Stomach (tissue), 9 donors: ENCODE results near the gene DQX1. TPM values are rescaled to one million over a fixed set of nuclear protein-coding genes. Genes with fewer than 3 reads are reported as not detected.

Experiments
- DNase-seq, 2 donors: peaks; one replicate each; pipeline versions ENCODE4 v3.0.0 to v3.0.0-alpha.2; 2013 to 2019
- H3K27ac ChIP-seq, 5 donors: fragments of 200-600 bp in 4 of 5; sonication (generic) in 4 of 5; one replicate each; pipeline ENCODE4 v1.5.1; 2013 to 2019; ENCODE audit warnings: mild to moderate bottlenecking in 1 of 5, moderate library complexity in 1 of 5
- H3K27me3 ChIP-seq, 3 donors: fragments of 200-600 bp; sonication (generic); one replicate each; pipeline ENCODE4 v1.5.1; 2017 to 2019; ENCODE audit warnings: mixed run types in 1 of 3
- H3K36me3 ChIP-seq, 4 donors: fragments of 200-600 bp; sonication (generic); 1 replicate in 3 of 4; 2 replicates in 1 of 4; pipeline ENCODE4 v1.5.1; 2016 to 2019
- H3K4me1 ChIP-seq, 4 donors: fragments of 200-600 bp; sonication (generic); one replicate each; pipeline ENCODE4 v1.5.1; 2016 to 2019
- H3K4me3 ChIP-seq, 4 donors: fragments of 200-600 bp; sonication (generic) in 3 of 4; one replicate each; pipeline ENCODE4 v1.5.1; 2016 to 2019; ENCODE audit warnings: mild to moderate bottlenecking in 1 of 4
- H3K9me3 ChIP-seq, 4 donors: fragments of 200-600 bp; sonication (generic); one replicate each; pipeline ENCODE4 v1.5.1; 2016 to 2019
- EP300 ChIP-seq: sonication (generic); formaldehyde crosslinking; IDR thresholded peaks from one replicate; pipeline ENCODE4 v1.6.1; 2017; ENCODE audit warnings: antibody characterized with exemption
- POLR2A ChIP-seq, 4 donors: fragments of 450-650 bp; IDR thresholded peaks; one replicate each; pipeline ENCODE4 v1.6.1; 2016; ENCODE audit warnings: antibody characterized with exemption in 4 of 4, control low read depth in 2 of 4, mild to moderate bottlenecking in 1 of 4, moderate library complexity in 1 of 4
- POLR2AphosphoS5 ChIP-seq, 3 donors: sonication (generic); formaldehyde crosslinking; IDR thresholded peaks; one replicate each; pipeline ENCODE4 v1.6.1; 2016; ENCODE audit warnings: antibody characterized with exemption in 3 of 3
- WGBS, 5 donors: extraction: QIAGEN DNeasy Blood & Tissue Kit in 3 of 5; methylation state at CpG; one replicate each; pipeline versions ENCODE4 v1.1.5 to v1.1.7; 2013 to 2018; 5-methylcytosine and 5-hydroxymethylcytosine counted together
- intact Hi-C: fragments of 100-400 bp; cut with DNase I; formaldehyde crosslinking; loops from one replicate; pipeline ENCODE4 v1.15.1; 2023; ENCODE audit warnings: low total_unique reads
- polyA plus RNA-seq, 3 donors: library from polyadenylated mRNA; stranded (reverse); fragments of 200-250 nt; gene quantifications; one replicate each; pipeline ENCODE4 v1.2.3, GENCODE V29; 2013
- total RNA-seq, 5 donors: library from RNA; depleted of rRNA; stranded (reverse); fragments of >200 nt; gene quantifications; one replicate each; pipeline versions ENCODE4 v1.1.0 to v1.2.3, GENCODE V29; 2014 to 2016
- TF ChIP-seq, protein P1 (sequence below), 7 experiments: fragments of 450-650 bp in 4 of 7; fragments of 200-600 bp in 3 of 7; sonication (generic) in 3 of 7; IDR thresholded peaks; one replicate each; pipeline ENCODE4 v1.5.1; 2016 to 2019; ENCODE audit warnings: antibody characterized with exemption in 7 of 7, control low read depth in 2 of 7, mild to moderate bottlenecking in 1 of 7
- donor health status: healthy with polysubstance abuse.
- donor health status: Bipolar disorder and iron deficiency.
- donor health status: healthy.

The DQX1 gene
- total and polyA plus RNA-seq, 8 donors: 2.1 to 42.6 (median 10.3) TPM

DNA sequence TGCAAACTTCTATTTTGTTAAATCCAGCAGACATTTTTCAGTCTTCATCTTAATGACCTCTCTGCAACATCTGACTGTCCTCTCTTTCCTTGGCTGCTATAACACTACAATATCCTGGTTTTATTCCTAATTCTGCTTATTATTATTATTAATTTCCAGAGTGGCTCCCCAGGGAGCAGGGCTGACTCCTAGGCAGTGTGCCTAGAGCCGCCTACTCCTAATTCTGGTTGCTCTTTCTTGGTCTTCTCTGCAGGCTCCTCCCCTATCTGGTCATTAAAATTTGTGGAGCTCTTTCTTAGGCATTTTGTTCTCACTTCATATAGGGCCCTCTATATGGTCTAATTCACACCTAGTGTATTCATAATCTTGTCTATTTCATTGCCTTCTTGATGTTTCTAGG is 16.9 kb upstream of the DQX1 start:
- H3K36me3 ChIP-seq: no peaks in the 10 kb centered on the region
- no peaks in the 10 kb centered on the region for H3K27me3 ChIP-seq
- H3K4me1 ChIP-seq: no peaks in the 10 kb centered on the region
- DNase-seq: no peak
- WGBS, 5 donors: 88 to 97% (median 91%) methylated on average over 1 of the region's 1 CpG
- H3K9me3 ChIP-seq: no peaks in the 10 kb centered on the region
- H3K27ac ChIP-seq: no peak overlapping the region
- no peak for TF ChIP-seq EP300
- TF ChIP-seq, protein P1, sequence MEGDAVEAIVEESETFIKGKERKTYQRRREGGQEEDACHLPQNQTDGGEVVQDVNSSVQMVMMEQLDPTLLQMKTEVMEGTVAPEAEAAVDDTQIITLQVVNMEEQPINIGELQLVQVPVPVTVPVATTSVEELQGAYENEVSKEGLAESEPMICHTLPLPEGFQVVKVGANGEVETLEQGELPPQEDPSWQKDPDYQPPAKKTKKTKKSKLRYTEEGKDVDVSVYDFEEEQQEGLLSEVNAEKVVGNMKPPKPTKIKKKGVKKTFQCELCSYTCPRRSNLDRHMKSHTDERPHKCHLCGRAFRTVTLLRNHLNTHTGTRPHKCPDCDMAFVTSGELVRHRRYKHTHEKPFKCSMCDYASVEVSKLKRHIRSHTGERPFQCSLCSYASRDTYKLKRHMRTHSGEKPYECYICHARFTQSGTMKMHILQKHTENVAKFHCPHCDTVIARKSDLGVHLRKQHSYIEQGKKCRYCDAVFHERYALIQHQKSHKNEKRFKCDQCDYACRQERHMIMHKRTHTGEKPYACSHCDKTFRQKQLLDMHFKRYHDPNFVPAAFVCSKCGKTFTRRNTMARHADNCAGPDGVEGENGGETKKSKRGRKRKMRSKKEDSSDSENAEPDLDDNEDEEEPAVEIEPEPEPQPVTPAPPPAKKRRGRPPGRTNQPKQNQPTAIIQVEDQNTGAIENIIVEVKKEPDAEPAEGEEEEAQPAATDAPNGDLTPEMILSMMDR (IDR thresholded peaks at IDR 0.05): no peak
- TF ChIP-seq POLR2A (IDR thresholded peaks at IDR 0.05): no peak
- no peak for TF ChIP-seq POLR2AphosphoS5 (IDR thresholded peaks at IDR 0.05)
- no peak overlapping the region for H3K4me3 ChIP-seq
- intact Hi-C loops: no loop called here

DNA sequence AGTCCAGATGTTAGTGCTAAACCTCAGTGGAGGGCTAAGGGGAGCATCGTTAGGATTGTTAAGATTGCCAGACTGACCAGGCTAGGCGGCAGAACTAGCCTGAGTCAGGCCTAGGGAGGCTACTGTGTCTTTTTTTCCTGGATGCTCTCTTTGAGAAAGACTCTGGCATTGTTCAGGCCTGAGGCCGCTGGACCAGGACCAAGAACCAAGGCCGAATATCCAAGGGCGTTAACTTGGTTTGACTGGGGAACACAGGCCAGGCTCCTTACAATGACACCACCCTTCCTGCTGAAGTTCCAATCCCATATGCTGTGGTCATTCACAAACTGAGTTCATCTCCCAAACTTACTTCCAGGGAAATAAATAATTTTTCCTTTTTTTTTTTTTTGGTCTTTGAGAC is 14.3 kb upstream of the DQX1 start:
- H3K36me3 ChIP-seq: no peaks in the 10 kb centered on the region
- H3K4me1 ChIP-seq: no peaks in the 10 kb centered on the region
- H3K27me3 ChIP-seq: no peaks in the 10 kb centered on the region
- no peaks in the 10 kb centered on the region for H3K9me3 ChIP-seq
- no peak for TF ChIP-seq POLR2A (IDR thresholded peaks at IDR 0.05)
- no peak for TF ChIP-seq POLR2AphosphoS5 (IDR thresholded peaks at IDR 0.05)
- no peak for TF ChIP-seq EP300
- TF ChIP-seq, protein P1 (IDR thresholded peaks at IDR 0.05): no peak
- peak overlapping the region in 1 of 5 donors; percentile 26 for H3K27ac ChIP-seq
- DNase-seq: no peak
- WGBS, 5 donors: 74 to 90% (median 84%) methylated on average over 5 of the region's 5 CpGs
- intact Hi-C loops: no loop called here
- H3K4me3 ChIP-seq: no peak overlapping the region

DNA sequence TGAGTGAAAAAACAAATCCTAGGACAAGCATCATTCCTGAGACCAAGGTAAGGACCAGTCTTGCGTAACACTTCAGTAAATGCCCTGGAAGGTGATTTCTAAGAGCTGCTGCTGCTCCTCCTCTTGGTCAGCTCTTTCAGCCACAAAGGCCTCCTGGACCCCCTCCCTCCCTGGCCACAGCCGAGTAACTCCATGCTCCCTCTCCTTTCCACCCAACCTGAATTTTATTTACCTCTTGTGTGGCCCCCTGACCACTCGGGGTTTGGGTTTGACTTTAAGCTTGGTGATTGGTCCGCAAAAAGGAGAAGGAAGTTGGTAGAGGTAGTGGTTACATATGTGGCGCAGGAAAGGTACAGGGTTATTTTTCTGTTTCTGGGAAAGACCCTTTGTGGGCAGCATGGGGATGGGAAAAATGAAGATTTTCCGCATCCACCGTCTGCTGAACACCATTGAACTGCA is 12.9 kb upstream of the DQX1 start:
- no peak overlapping the region for H3K27ac ChIP-seq

DNA sequence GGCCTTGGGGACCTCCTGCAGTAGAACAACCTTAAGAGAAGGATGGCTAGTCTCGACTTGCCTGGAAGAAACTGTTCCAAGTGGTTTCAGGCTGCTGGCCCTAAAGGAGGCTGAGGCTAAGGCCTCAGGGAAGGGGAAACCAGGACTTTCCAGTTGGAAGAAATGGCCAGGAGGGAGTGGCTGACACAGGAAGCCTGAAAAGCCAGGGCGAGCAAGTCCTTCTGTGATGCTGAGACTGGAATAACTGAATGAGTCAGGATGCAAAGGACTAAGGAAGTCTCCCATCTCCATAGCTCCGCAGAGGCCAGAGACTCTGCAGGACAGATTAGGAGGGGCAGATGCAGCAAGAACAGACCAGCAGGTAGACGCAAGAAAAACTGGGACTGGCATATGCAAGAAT is 11.1 kb upstream of the DQX1 start:
- TF ChIP-seq, protein P1 (IDR thresholded peaks at IDR 0.05): no peak
- TF ChIP-seq EP300: no peak
- no peak for TF ChIP-seq POLR2A (IDR thresholded peaks at IDR 0.05)
- TF ChIP-seq POLR2AphosphoS5 (IDR thresholded peaks at IDR 0.05): no peak
- Histone ChIP-seq H3K36me3 (peaks cover 0 to 22% (median 18%) of the 10 kb centered on the region in 4 donors), H3K9me3 (no peaks in the 10 kb centered on the region), H3K4me1 (peaks cover 0 to 4% (median under 1%) of the 10 kb centered on the region in 4 donors), H3K27ac (no peak overlapping the region), H3K27me3 (no peaks in the 10 kb centered on the region), H3K4me3 (no peak overlapping the region)
- DNase-seq: no peak
- 56 to 72% (median 62%) methylated on average over 4 of the region's 4 CpGs for WGBS, 5 donors
- intact Hi-C loops: loop anchor here (10.0 kb wide), 1 partner anchor 48 kb away; no protein-coding TSS in a partner anchor

More for the DNA sequence above, 12.9 kb upstream of the DQX1 start:
- Histone ChIP-seq H3K4me3 (no peak overlapping the region), H3K36me3 (peaks cover 0 to 6% (median 2%) of the 10 kb centered on the region in 4 donors), H3K4me1 (no peaks in the 10 kb centered on the region), H3K9me3 (no peaks in the 10 kb centered on the region), H3K27me3 (no peaks in the 10 kb centered on the region)
- no peak for DNase-seq
- intact Hi-C loops: loop anchor here (10.0 kb wide), 1 partner anchor 46 kb away; no protein-coding TSS in a partner anchor
- TF ChIP-seq POLR2AphosphoS5 (IDR thresholded peaks at IDR 0.05): no peak
- no peak for TF ChIP-seq POLR2A (IDR thresholded peaks at IDR 0.05)
- no peak for TF ChIP-seq EP300
- TF ChIP-seq, protein P1 (IDR thresholded peaks at IDR 0.05): no peak
- WGBS, 5 donors: 69 to 79% (median 73%) methylated on average over 7 of the region's 7 CpGs
